Measurements from ENCODE around the gene MYL7.

DNA sequence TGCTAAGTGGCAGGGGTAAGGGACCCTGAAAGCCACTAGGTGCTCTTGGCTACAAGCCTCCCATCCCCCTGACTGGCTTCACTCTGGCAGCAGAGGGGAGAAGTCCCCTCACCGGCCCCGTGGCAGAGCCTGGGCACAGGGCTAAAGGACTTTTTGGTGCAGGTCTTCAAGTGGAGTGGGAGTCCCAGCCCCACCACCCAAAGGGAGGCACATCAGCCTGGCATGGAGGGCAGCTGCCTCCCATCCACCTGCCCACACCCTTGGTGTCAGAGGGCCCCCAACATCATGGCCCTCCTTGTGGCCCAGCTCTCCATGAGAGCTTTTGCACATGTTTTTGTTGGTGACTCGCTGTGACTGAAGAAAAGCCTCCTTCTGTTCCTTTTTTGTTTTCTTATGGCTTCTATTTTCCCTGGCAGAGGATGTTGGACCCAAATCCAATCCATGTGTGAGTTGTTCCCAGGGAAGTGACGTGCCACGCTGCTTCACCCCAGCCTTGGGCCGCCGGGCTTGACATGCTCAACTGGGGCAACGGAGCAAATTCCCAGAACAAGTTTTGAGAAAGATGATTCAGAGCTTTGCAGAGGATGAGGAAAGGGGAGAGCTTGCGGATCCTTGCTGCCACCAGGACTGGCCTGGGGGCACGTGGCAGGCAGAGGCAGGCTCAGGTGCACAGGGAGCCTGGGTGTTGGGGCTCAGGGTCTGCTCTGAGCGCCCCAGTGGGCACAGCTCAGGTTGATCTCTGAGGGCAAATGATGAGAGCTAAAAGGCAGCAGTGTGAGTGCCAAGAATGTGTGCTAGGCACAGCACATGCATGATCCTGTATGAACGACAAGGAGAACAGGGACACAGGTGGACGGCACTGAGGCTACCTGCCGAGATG lies 38.9 kb downstream of the MYL7 start:
- TF ChIP-seq CTCF (IDR thresholded peaks at IDR 0.05; ENCODE audit: low read depth, low read length, poor library complexity, severe bottlenecking) (no peak), EZH2phosphoT487 (IDR thresholded peaks at IDR 0.05; ENCODE audit: borderline replicate concordance, low read length) (no peak)

Data from DOHH2 (cell line).